ENCODE results near the gene RABGAP1L.
"Not testable (repeated sequence)": the region's sequence is repeated elsewhere in the genome, so short reads cannot be mapped to it uniquely, and the experiment has no call there.

The RABGAP1L gene

DNA sequence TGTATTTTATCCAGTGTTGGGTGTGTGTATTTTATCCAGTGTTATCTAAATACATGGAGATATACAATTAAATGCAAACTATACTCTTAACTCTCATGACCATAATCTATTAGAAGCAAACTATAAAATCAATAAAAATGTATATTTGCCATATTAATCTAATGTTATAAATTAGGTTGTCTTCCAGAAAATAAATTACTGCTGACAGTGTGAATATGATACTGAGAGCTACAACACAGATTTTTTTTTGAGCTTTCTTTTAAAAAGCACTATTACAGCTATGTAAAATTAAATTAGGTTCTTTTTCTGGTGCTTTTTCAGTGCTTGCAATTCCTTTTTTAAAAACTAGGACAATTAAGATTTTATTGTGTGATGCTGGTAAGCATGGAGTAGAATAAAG lies 269.4 kb downstream of the RABGAP1L start:
- DNase-seq (ENCODE audit: low read depth in 2 of 2), result no peak

DNA sequence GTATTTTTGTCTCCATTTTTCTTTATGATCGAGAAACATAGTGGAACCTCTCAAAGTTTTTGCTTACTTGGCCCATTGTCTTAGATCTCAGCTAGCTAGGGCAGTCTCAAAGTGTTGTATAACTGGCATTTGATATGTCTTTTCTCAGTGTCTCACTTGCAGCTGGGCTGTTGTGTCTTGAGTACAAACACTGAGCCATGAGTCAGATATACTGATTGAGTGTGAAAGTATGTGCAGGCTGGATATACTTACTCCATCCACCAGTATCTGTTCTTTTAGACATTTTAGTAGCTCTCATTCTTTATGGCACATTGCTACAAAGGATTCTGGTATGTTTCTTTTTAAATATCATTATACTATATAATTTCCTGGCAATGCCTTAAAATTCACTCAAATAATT lies 274.1 kb downstream of the RABGAP1L start:
- no peak for DNase-seq (ENCODE audit: low read depth in 2 of 2)

DNA sequence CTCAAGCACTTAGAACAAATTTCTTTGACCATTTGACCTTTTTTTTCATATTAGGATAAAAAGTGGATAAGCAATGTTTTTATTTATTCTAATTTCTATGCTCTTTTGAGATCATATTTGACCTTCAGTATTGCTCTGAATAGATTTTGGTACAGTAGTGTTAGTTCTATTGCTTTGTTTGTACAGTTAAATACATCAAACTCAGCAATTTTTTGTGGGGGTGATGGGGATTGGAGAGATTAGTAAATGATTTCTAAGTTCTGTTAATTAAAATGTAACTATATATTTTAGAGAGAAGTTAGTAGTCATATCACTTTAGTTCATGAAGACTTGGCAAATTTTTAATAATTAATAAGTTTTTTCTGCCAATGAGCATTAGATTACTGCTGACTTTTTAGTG lies 286.0 kb downstream of the RABGAP1L start:
- no peak for DNase-seq (ENCODE audit: low read depth in 2 of 2)

DNA sequence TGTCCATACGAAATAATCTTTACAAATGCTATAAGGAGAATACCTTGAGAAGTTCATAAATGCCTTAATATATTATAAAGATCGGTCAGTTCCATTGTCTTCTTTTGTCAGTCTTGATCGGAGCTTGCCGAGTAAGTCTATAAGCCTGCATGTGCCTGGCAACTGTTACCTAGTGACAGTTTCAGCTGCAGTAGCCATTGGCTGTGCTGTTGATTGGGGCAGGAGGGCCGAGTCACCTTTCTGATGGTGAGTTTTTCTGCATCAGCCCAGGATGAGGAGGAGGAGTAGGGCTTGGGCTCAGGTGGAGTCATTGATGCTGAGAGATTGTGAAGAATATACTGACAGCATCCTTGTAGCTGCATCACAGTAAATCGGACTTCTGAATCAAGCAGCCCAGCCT lies 286.5 kb downstream of the RABGAP1L start:
- DNase-seq (ENCODE audit: low read depth in 2 of 2), result no peak

DNA sequence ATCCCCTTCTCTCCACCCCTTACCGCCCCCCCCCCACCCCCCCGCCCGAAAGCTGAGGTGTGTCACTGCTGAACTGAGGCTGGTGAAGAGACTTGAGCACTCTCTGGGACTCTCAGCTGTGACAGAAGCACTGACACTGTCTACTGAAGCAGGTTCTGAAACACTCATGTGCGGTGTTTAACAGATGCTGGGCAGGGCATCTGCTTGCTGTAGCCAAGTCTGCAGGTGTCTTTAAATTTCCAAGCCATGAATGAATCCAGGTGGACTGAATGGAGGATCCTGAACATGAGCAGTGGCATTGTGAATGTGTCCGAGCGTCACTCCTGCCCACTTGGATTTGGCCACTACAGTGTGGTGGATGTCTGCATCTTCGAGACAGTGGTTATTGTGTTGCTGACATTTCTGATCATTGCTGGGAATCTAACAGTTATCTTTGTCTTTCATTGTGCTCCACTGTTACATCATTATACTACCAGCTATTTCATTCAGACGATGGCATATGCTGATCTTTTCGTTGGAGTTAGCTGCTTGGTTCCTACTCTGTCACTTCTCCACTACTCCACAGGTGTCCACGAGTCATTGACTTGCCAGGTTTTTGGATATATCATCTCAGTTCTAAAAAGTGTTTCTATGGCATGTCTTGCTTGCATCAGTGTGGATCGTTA lies 288.7 kb downstream of the RABGAP1L start, which contains the start of gene GPR52:
GPR52 (plus strand) TSS at position 99 of the 665 bp plus-strand sequence; CDS start at position 247, 148 bp downstream.
- no peak for DNase-seq (ENCODE audit: low read depth in 2 of 2)

DNA sequence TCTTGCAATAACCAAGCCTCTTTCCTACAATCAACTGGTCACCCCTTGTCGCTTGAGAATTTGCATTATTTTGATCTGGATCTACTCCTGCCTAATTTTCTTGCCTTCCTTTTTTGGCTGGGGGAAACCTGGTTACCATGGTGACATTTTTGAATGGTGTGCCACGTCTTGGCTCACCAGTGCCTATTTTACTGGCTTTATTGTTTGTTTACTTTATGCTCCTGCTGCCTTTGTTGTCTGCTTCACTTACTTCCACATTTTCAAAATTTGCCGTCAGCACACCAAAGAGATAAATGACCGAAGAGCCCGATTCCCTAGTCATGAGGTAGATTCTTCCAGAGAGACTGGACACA lies 289.2 kb downstream of the RABGAP1L start:
- DNase-seq (ENCODE audit: low read depth in 2 of 2), result no peak

DNA sequence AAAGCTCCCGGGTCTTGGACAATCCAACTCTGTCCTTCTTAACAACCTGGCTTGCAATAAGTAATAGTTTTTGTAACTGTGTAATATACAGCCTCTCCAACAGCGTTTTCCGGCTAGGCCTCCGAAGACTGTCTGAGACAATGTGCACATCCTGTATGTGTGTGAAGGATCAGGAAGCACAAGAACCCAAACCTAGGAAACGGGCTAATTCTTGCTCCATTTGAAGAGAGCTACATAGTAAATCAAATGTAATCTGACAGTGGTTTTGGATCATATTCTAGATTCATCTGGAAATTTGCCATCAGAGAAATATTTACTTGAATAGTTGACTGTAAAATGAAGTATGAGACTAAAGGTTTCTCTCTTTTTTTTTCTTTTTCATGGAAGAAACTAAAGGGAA lies 289.7 kb downstream of the RABGAP1L start:
- DNase-seq (ENCODE audit: low read depth in 2 of 2), result no peak

DNA sequence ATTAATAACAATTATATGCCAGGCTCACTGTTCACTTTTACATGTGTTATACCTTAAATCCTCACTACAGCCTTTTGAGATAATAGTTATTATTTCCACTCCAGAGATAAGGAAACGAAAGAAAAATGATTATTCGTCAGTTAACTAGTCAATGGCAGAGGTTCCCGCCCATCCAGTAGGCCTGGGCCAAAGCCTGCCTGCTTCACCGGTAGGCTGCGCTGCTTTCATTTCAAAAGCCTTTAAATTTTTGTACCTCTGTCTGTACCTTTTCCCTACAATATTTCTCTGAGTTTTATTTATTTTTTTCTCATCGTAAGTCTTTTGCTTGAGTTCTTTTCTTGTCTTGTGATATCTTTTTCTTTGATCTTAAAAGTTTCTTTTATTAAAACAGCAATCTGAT lies 292.1 kb downstream of the RABGAP1L start:
- DNase-seq (ENCODE audit: low read depth in 2 of 2), result no peak

DNA sequence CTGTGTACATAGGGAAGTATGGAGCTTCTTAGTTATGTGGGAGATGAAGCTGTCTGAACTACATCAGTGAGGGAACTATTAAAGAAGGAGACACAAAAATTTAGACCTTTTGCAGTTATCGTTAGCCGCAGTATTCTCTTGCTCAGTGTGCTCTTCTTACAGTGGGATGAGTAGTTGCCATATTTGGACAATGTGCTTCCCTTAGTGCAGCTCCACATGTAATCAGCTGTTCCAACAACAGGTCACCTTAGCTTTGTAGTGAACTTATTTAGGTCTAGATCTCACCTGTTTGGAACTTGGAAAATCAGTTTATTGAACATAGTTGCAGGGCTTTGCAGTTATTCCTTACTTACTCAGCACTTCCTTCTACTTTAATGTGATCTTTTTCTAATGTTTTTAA lies 306.5 kb downstream of the RABGAP1L start:
- DNase-seq (ENCODE audit: low read depth in 2 of 2), result no peak

DNA sequence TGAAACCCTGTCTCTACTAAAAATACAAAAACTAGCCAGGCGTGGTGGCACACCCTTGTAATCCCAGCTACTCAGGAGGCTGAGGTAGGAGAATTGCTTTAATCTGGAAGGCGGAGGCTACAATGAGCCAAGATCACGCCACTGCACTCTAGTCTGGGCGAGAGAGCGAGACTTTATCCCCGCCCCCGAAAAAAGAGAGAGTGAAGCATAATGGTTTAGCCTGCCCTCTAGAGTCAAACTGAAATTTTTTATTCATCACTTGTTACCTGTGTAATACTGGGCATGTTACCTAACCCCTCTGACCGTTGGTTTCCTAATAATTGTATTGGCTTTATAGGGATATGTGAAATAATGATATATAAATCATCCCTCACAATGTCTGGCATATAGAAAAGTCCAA lies 307.3 kb downstream of the RABGAP1L start:
- DNase-seq (ENCODE audit: low read depth in 2 of 2), result no peak

DNA sequence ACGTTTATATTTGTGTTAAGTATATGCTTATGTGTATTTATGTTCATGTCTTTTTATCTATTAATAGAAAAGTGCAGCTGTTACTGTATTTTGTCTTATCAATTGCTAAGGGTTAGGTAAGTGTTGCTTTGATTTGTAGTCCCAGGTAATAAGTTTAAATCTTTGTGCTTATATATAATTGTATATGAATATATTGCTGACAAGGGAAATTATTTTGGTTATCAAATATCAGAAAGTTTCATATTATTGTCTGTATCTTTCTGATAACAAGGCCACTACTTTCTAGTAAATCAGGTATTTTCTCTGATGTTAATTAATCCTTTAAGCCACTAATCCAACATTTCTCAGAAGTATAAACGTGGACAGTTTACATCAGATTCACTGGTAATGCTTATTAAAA lies 309.7 kb downstream of the RABGAP1L start:
- DNase-seq (ENCODE audit: low read depth in 2 of 2), result no peak

DNA sequence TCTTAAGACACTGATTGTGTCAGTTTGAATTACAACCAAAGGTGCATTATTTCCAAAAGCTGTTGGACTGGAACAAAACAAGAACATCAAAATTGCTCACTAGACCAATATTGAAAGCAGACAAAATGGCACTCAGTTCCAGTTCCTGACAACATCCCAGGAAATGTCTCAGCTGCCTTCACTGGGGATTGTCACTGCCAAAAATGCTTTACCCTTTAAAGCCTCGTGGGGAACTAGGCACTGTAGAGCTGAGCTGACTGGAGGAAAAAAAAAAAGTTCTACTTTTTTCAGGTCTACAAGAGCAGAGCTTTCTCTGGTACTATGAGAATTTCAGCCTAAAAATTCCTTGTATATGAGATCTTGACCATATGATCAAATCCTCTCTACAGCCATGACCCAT lies 310.4 kb downstream of the RABGAP1L start:
- DNase-seq (ENCODE audit: low read depth in 2 of 2), result no peak

DNA sequence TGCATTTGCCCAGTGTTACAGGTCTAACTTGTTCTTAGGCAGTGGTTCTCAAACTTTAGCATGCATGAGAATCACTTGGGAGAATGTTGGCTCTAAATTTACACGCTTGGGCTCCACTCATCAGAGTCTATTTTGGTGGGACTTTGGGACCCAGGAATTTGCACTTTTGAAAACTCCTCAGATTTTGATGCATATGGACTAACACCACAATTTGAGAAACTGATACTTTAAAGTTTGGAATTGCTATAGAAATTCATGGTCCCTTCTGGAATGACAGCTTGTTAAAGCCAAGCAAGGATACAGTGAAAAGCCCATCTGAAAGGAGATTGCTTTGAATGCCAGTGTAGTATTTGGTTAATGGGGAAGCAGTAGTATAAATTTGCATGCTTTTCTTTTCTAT lies 320.0 kb downstream of the RABGAP1L start:
- no peak for DNase-seq (ENCODE audit: low read depth in 2 of 2)

DNA sequence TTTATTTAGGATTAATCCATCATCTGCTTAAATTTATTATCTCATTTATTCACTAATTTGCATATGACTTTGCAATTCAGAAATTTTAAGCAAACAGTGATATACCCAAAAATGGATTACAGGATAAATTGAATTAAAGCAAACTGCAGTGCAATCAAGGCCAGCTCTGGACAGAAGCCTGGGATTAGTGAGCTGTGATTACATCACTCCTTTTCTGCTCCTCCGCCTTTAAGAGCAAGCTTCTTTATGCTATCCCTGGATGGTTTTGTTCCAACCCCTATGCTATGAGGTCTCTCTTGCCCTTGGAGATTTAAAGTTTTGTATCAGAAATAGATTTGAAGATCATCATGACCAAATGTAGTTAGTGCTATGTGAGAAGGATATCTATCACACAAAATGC lies 321.0 kb downstream of the RABGAP1L start:
- no peak for DNase-seq (ENCODE audit: low read depth in 2 of 2)

DNA sequence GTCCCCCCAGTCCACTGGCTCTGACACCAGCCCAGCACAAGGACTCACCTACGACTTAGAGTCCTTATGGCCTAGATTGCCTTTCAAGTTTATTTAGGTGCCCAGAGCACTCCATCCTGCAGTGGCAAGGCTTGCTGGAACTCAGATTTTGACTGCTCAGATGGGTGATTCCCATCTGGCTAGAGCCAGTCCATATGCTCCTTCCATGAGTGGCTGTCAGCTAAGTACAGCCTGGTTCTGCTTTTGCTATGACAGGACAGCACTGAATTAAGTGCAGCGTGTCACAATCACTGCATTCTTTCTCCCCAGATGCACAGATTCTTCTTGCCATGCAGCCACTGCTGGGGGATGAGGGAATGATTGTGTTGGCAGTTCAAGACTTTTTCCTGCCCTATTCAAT lies 332.3 kb downstream of the RABGAP1L start:
- DNase-seq (ENCODE audit: low read depth in 2 of 2), result no peak

DNA sequence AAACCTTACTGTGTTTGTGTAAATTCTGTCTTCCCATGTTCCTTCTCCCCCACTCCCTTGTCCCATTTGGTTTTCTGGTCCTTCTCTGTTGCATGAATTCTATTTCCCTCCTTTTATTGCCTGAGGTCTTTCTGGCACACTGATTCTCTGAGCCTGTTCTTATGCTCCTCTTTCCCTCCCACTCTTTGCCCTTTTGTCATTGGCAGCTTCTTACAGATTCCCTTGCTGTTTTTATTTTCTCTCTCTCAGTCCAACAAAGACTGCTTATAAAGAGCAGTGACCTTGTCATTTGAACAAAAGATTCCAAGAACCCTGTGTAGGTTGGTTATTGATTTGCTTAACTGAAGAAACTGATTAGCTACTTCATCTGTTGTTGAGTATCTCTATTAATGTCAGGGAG lies 338.2 kb downstream of the RABGAP1L start:
- no peak for DNase-seq (ENCODE audit: low read depth in 2 of 2)

DNA sequence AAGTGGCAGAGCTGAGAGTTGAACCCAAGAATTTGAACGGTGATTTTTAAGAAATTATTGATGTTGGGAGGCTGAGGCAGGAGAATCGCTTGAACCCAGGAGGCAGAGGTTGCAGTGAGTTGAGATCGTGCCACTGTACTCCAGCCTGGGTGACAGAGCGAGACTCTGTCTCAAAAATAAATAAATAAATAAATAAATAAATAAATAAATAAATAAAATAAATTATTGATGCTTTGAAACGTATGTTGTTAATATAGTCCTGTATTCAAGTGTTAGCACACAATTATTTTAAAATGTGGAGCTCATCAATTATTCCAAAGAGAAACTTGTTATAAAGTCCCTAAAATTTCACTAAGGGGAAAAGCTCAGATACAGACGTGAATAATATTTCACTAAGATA lies 357.4 kb downstream of the RABGAP1L start:
- DNase-seq (ENCODE audit: low read depth in 2 of 2), result not testable (repeated sequence)

DNA sequence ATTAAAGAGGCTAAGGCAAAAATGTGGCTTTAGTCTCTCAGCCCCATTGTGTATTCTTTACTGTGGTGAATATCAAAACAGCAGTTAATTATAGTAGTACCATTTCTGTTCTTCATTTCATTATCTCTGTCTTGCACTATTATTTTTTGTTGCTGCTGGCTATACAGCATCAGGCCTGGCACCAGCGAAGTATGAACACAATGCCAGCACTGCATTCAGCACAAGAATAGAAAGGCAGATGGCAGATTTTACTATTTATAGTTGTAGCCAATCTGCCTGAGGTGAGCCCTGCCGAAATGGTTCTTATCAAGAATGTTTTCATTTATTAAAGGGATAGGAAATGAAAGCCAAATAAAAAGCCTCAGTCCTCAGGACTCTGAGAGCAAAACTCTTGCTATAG lies 360.5 kb downstream of the RABGAP1L start:
- no peak for DNase-seq (ENCODE audit: low read depth in 2 of 2)

DNA sequence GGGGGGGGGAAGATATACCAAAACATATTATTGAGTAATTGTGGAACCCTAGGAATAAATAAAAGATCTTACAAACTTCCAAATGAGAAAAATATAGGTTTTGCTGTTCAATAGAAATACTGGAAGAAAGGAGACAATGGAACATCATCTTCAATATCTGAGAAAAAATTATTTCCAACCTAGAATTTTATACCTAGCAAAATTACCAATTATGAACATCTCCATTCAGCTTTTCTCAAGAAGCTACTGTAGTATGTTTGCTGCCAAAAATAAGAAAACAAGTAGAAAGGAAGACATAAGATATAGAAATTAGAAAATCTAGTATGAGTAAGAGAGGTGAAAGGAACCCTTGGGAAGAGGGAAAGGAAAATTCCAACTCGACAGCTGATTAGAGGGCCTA lies 372.4 kb downstream of the RABGAP1L start:
- DNase-seq (ENCODE audit: low read depth in 2 of 2), result no peak

DNA sequence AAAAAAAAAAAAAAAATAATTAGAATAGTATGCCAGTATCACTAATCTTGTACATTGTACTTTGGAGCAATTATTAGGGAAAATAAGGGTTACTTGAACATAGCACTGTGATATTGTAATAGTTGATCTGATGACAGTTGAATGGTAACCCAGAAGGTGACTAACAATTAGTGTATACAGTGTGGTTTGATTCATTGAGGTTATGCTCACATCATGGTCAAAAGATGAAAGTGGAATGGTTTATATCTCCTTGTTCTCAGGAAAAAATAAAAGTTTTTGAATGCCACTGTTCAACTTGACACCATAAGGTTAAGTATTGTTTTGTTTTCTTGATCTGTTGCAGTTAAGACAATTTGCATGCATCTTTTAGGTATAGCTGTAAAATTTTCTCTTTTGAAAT lies 375.5 kb downstream of the RABGAP1L start:
- no peak for DNase-seq (ENCODE audit: low read depth in 2 of 2)

DNA sequence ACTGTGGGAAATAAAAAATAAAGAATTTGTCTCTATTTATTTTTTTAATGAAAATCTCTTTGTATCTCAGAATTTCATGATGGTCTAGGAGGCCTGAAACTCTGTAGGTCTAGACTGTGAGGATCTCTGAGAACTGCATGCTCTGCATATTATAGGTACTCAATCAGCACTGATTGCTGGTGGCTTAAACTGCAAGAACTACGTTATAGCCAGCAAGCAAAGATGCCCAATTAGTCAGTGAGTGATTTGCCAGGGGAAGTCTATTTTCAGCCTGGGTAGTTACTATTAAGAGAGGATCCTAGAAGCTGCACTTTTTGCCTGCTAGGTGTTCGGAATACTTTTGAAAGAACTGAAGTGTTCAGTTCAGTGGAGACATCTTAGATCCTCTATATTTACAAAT lies 375.9 kb downstream of the RABGAP1L start:
- DNase-seq (ENCODE audit: low read depth in 2 of 2), result no peak

DNA sequence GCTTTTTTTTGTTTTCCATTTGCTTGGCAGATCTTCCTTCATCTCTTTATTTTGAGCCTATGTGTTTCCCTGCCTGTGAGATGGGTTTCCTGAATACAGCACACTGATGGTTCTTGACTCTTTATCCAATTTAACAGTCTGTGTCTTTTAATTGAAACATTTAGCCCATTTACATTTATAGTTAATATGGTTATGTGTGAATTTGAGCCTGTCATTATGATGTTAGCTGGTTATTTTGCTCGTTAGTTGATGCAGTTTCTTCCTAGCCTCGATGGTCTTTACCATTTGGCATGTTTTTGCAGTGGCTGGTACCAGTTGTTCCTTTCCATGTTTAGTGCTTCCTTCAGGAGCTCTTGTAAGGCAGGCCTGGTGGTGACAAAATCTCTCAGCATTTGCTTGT lies 384.1 kb downstream of the RABGAP1L start:
- not testable (repeated sequence) for DNase-seq (ENCODE audit: low read depth in 2 of 2)

DNA sequence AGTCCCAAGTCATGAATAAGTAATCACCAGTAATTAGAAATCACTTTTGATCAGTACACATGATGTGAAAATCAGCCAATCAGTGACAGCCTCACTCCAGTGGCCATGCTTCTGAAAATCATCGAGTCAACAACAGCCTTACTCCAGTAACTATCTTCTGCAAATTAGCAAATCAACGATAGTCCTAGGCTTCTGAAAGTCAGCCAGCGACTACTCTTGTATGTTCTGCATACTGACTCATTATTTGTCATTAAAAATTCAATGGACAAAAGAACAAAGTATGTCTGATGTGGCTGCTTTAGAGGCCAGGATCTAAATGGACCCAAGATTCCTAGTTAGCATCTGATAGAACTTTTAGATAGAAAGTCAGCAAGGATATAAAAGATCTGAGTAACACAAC lies 391.0 kb downstream of the RABGAP1L start:
- no peak for DNase-seq (ENCODE audit: low read depth in 2 of 2)

DNA sequence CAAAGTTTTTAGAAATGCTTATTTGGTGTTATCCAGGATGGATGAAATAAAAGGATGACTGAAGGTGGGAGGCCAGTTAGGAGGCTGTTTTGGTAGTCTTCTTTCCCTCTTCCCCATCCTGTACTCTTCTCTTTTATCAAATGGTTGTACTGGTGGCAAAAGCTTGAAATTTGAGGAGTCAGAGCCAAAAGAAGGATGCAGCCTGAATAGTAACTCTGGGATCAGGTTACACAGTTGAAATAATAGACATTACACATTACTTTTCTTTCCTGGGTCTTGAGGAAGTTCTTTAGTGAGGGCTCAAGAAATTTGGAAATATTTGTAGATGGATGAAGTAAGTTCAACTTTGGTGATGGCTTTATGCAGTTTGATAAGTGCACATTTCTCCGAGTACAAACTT lies 397.1 kb downstream of the RABGAP1L start:
- DNase-seq (ENCODE audit: low read depth in 2 of 2), result no peak
